AG04449 (cell line): ENCODE measurements around the gene CRLF1.

ENCODE experiments used
- CTCF ChIA-PET: fragments of 350-600 bp; formaldehyde crosslinking; extraction: SDS; loops from one replicate; lab custom pipeline; 2021; ENCODE audit warnings: antibody characterized with exemption; lab: Yijun Ruan, JAX
- POLR2A ChIA-PET: fragments of 400-600, 350-600 bp; formaldehyde crosslinking; extraction: SDS; loops from one replicate; lab custom pipeline; 2020; ENCODE audit warnings: antibody characterized with exemption, inconsistent platforms; lab: Yijun Ruan, JAX
- DNase-seq: peaks from one replicate; pipeline ENCODE4 v3.0.0-alpha.2; 2010; ENCODE audit warnings: low read depth, low spot score
- H3K4me3 ChIP-seq: 2 replicates; pipeline ENCODE4 v1.5.1; 2011; ENCODE audit warnings: low read depth, mild to moderate bottlenecking, control low read depth, low read length
- TF ChIP-seq, protein P1 (sequence below): IDR thresholded peaks from one replicate; pipeline ENCODE4 v1.5.1; 2011; ENCODE audit warnings: mild to moderate bottlenecking, moderate library complexity, low read length, control low read depth, inconsistent platforms; ENCODE audit not compliant: insufficient read depth; ENCODE audit errors: missing control alignments

The CRLF1 gene

DNA sequence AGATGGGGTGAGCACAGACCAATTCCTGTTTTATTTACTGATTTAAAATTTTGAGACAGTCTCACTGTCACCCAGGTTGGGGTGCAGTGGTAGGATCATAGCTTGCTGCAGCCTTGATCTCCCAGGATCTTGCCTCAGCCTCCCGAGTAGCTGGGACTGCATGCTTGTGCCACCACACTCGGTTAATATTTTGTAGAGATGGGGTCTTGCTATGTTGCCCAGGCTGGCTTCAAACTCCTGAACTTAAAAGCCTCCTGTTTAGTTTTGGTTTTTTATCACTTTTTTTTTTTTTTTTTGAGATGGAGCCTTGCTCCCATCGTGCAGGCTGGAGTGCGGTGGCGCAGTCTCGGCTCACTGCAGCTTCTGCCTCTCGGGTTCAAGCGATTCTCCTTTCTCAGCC, 30.2 kb downstream of the CRLF1 start:
- no peak overlapping the region for H3K4me3 ChIP-seq
- CTCF ChIA-PET = interaction anchor here (3.0 kb wide), 1 partner anchor 12 kb away, joined by 29 read pairs; the partner anchor contains the start of gene REX1BD
- TF ChIP-seq, protein P1, sequence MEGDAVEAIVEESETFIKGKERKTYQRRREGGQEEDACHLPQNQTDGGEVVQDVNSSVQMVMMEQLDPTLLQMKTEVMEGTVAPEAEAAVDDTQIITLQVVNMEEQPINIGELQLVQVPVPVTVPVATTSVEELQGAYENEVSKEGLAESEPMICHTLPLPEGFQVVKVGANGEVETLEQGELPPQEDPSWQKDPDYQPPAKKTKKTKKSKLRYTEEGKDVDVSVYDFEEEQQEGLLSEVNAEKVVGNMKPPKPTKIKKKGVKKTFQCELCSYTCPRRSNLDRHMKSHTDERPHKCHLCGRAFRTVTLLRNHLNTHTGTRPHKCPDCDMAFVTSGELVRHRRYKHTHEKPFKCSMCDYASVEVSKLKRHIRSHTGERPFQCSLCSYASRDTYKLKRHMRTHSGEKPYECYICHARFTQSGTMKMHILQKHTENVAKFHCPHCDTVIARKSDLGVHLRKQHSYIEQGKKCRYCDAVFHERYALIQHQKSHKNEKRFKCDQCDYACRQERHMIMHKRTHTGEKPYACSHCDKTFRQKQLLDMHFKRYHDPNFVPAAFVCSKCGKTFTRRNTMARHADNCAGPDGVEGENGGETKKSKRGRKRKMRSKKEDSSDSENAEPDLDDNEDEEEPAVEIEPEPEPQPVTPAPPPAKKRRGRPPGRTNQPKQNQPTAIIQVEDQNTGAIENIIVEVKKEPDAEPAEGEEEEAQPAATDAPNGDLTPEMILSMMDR = no peak
- POLR2A ChIA-PET = interaction anchor here (0.7 kb wide), 1 partner anchor 12 kb away, joined by 3 read pairs; the partner anchor contains the start of gene REX1BD
- no peak for DNase-seq

DNA sequence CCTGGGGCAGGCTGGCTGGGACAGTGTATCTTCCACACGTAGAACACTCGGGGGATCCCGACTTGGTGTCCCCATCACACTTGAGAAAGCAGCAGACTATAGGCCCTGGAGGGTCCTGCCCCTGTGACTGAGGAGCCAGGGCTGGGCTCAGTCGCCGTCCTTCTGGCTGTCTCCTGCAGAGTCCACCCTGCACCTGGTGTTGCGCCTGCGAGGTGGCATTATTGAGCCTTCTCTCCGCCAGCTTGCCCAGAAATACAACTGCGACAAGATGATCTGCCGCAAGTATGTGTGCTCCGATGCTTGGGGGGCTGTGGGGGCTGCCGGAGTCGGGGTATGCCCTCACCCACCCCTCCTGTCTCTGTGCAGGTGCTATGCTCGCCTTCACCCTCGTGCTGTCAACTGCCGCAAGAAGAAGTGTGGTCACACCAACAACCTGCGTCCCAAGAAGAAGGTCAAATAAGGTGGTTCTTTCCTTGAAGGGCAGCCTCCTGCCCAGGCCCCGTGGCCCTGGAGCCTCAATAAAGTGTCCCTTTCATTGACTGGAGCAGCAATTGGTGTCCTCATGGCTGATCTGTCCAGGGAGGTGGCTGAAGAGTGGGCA, 31.8 kb downstream of the CRLF1 start:
- DNase-seq = no peak
- TF ChIP-seq, protein P1 = no peak
- ChIA-PET POLR2A (no interaction called here), CTCF (interaction anchor here (1.1 to 5.0 kb wide), 3 partner anchors 13 to 272 kb away, joined by 3 to 53 read pairs (median 22); partner anchors contain the start of gene REX1BD)
- no peak overlapping the region for H3K4me3 ChIP-seq

DNA sequence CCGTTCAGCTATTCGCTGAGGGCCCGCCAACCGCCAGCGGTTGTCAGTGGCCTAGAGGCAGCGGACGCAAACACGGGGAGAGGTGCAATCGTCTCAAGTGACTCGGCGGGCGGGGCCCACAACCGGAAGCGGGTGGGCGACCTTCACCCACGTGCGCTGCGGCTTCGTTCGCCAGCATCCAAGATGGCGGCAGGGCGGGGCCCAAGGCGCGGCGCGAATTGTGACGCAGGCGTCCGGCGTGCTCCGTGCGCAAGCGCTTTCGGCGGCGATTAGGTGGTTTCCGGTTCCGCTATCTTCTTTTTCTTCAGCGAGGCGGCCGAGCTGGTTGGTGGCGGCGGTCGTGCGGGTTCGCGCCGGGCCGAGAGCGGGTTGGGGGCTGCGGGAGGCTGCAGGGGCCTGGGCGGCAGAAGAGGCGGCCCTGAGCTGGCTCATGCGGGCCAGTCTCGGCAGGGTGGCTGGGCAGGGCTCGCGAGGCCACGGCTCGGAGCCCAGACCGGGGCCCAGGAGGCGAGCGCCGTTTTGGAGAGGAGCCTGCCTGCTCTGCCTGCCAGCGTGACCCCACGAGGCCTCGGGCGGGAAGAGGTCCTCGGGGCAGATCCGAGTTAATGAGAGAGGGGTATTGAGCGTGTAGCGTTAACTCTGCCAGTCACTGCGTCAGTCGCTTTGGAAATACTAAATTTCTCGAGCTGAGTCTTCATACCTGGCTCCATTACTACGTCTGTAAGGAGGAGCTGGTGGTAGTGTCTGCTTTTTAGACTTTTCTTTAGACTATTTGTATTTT, 34.8 kb downstream of the CRLF1 start, which contains the start of gene UBA52:
UBA52 (plus strand) TSS at position 294 of the 781 bp plus-strand sequence. CDS start 1,444 bp downstream, outside the sequence.
- ChIA-PET CTCF (interaction anchor here (0.8 to 5.0 kb wide), 9 partner anchors 9 to 275 kb away, joined by 3 to 53 read pairs (median 8); partner anchors contain the start of gene REX1BD), POLR2A (interaction anchor here (0.6 to 1.8 kb wide), 10 partner anchors 9 to 348 kb away, joined by 3 to 17 read pairs (median 4); partner anchors contain the start of genes COPE, DDX49, GDF15 and KXD1)
- peak; percentile 62 for DNase-seq
- H3K4me3 ChIP-seq = peak within 1 kb of the TSS; percentile 96
- TF ChIP-seq, protein P1 = no peak

DNA sequence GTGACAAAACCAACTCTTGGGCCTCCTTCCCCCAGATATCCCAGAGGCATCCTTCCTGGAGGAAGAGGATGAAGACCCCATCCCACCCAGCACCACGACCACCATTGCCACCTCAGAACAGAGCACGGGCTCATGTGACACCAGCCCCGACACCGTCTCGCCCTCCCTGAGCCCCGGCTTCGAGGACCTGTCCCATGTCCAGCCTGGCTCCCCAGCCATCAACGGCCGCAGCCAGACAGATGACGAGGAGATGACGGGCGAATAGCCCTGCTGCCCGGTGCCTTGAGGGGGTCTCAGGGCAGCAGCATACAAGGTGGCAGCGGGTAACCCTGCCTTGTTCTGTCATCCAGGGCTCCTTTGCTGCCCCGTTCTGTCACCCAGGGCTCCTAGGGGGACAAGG, 38.2 kb downstream of the CRLF1 start:
- H3K4me3 ChIP-seq = no peak overlapping the region
- ChIA-PET CTCF (interaction anchor here (2.1 kb wide), 1 partner anchor 20 kb away, joined by 9 read pairs; the partner anchor contains the start of gene REX1BD), POLR2A (no interaction called here)
- no peak for DNase-seq
- TF ChIP-seq, protein P1 = no peak

DNA sequence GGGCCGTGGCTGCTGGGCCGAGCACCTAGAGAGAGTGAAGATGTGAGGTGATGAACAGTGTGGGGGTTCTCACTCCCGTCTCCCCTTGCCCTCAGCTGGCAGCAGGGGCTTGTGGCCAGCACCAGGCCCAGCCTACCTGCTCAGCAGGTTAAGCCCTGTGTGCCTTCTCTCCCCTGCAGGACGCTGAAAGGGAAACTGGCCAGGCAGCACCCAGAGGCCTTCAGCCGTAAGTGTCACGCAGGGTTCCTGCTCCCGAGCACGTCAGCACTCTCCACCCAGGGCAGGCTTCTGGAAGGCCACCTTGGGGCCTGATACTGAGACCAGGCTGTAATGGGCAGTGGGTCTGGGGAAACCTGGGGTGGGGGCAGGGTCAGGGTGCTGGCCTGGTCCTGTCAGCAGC, 39.6 kb downstream of the CRLF1 start:
- no peak overlapping the region for H3K4me3 ChIP-seq
- DNase-seq = no peak
- TF ChIP-seq, protein P1 = no peak
- ChIA-PET POLR2A (no interaction called here), CTCF (interaction anchor here (0.6 kb wide), 1 partner anchor 21 kb away, joined by 3 read pairs; the partner anchor contains the start of gene REX1BD)
